ENCODE results near the gene ZIC1.

ZIC1 gene

DNA sequence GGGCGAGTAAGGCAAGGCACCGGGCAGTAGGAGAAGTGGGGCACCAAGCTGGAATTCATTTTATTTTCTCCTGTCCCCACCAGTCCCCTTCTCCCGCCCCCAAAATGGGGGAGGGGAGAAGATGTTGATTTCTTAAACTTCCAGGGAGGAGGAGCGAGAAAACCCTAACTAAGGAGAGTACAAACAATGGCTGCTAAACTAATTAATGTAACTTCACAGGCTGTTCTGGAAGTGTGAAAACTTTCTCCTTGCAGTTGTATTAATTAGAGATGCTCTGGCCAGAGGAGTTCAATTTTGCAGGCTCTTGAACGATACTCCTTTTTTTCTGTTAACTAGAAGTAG lies 14.3 kb upstream of the ZIC1 start:
- no peak overlapping the region for H3K4me3 ChIP-seq (ENCODE audit: control insufficient read depth, low read depth, low read length)
- no peak for DNase-seq (ENCODE audit: low read depth)
- TF ChIP-seq, protein P1, sequence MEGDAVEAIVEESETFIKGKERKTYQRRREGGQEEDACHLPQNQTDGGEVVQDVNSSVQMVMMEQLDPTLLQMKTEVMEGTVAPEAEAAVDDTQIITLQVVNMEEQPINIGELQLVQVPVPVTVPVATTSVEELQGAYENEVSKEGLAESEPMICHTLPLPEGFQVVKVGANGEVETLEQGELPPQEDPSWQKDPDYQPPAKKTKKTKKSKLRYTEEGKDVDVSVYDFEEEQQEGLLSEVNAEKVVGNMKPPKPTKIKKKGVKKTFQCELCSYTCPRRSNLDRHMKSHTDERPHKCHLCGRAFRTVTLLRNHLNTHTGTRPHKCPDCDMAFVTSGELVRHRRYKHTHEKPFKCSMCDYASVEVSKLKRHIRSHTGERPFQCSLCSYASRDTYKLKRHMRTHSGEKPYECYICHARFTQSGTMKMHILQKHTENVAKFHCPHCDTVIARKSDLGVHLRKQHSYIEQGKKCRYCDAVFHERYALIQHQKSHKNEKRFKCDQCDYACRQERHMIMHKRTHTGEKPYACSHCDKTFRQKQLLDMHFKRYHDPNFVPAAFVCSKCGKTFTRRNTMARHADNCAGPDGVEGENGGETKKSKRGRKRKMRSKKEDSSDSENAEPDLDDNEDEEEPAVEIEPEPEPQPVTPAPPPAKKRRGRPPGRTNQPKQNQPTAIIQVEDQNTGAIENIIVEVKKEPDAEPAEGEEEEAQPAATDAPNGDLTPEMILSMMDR (conservative IDR thresholded peaks at IDR 0.05; ENCODE audit: control insufficient read depth, insufficient read depth, low read depth, low read length) = no peak

DNA sequence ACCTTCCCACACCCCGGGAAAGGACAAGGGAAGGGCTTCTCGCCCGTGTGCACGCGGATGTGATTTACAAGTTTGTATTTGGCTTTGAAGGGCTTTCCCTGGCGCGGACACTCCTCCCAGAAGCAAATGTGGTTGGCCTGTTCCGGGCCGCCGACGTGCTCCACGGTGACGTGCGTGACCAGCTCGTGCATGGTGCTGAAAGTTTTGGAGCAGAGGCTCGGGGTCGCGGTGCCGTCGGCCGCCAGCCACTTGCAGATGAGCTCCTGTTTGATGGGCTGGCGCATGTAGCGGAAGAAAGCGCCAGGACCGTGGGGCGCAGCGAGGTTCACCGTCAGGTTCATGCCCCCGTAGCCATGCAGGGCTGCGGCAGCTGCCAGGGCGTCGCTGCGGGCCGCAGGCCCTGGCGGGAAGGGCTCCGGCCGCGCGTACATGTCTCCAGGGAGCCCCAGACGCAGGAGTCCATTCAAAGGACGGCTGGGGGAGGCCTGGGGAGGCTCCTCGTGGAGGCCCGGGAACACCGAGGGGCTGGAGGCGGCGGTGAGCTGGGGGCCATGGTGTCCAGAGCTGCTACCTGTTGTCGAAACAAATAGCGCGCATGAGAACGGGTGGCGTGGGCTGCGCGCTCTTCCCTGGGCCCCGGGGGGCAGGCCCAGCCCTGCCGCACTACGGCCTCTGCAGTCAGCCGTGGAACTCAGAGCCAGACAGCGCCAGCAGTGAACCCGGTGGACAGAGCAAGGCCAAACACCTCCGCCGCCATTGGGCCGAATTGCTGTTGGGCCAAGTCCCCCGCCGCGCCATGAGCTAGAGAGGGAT lies 13.1 kb upstream of the ZIC1 start:
- DNase-seq (ENCODE audit: low read depth) = no peak
- TF ChIP-seq, protein P1 (conservative IDR thresholded peaks at IDR 0.05; ENCODE audit: control insufficient read depth, insufficient read depth, low read depth, low read length) = no peak
- no peak overlapping the region for H3K4me3 ChIP-seq (ENCODE audit: control insufficient read depth, low read depth, low read length)

DNA sequence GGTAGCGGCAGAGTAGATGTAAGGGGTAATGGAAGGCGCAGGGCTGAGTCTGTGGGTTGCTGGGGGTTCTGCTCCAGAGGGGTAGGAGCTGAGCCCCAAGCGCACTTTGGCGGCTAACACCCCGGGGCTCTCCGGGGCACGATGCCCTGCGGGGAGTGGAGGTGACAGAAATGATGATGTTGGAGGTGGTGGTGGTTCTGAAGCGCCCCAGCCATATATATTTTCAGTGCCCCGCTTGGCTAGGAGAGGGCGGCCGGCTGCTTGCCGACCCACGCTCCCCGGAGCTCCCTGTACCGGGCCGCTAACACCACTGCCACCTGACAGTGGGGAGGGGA lies 12.5 kb upstream of the ZIC1 start:
- no peak for DNase-seq (ENCODE audit: low read depth)
- no peak overlapping the region for H3K4me3 ChIP-seq (ENCODE audit: control insufficient read depth, low read depth, low read length)
- TF ChIP-seq, protein P1 (conservative IDR thresholded peaks at IDR 0.05; ENCODE audit: control insufficient read depth, insufficient read depth, low read depth, low read length) = no peak

DNA sequence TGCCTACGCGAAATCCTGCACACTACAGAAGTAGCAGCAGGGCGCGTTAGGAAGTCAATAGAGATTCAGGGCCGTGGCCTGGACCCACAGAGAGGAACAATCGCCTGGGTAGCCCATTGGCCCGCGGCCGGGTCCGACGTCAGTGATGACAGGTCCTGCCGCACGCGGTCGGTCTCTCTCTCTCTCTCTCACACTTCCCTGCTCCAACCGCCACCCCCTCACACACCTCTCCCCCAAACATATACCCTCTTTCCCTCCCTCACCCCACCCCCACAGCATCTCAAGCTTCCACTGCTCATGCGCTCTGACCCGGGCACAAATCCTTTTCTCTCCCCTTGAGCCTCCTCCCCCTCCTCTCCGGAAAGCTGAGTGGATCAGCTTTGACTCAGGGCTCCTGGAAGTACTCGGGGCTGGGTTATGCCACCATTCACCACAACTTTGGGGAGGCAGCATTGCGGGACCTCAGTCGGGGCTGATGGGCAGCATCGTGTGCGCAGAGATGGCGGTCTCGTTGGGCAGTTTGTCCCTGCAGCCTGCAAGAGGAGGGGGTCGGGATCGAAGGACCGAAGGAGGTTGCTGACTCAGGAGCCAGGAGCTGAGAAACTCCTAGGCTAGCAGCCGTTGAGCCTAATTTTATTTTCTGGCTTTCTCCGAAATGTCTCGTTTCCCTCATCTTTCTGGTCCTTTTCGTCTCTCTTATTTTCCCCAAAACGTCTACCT lies 11.8 kb upstream of the ZIC1 start:
- peak; percentile 19 for DNase-seq (ENCODE audit: low read depth)
- no peak overlapping the region for H3K4me3 ChIP-seq (ENCODE audit: control insufficient read depth, low read depth, low read length)
- TF ChIP-seq, protein P1 (conservative IDR thresholded peaks at IDR 0.05; ENCODE audit: control insufficient read depth, insufficient read depth, low read depth, low read length) = no peak

DNA sequence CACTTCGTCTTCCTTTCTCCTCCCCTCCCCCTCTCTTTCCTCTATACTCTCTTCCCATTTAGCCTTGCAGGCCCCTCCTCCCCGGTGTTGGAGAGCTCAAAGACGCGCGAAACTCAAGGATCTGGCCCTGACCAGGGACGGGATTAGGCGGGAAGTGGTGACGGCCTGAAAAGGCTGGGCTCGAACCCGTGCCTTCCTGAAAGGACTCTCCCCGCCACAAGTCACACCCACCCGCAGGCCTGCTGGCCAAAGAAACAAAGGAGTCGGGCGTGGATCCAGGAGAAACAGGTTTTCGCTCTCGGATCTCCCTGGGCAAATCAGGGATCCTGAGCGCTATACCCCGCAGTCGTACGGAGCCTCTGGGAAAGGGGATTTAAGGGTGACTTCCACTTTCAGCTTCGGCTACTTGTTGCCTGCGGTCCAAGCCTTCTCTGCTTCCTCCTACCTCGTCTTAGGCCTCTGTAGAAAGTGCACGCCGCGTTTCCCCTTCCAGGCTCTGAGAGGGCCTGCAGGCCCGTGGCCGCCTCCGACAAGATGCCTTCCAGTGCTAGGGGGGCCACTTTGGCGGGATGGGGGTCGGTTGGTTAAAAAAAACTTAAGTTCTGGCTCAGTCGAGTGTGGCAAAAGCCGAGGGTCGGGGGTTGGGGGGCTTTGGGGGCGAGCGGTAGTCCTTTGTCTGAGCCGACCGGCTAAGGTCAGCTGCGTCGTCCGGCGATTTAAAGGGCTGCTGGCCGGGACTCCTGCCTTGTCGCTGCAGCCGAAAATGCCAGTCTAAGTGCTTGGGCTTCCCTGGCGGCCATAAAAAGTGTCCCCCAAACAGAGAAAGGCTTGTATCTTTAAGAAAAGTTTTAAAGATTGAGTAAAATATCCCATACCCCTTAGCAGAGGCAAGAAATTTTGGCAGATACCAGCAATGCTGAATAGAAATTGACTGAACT lies 11.0 kb upstream of the ZIC1 start:
- H3K4me3 ChIP-seq (ENCODE audit: control insufficient read depth, low read depth, low read length) = no peak overlapping the region
- DNase-seq (ENCODE audit: low read depth) = no peak
- TF ChIP-seq, protein P1 (conservative IDR thresholded peaks at IDR 0.05; ENCODE audit: control insufficient read depth, insufficient read depth, low read depth, low read length) = no peak

DNA sequence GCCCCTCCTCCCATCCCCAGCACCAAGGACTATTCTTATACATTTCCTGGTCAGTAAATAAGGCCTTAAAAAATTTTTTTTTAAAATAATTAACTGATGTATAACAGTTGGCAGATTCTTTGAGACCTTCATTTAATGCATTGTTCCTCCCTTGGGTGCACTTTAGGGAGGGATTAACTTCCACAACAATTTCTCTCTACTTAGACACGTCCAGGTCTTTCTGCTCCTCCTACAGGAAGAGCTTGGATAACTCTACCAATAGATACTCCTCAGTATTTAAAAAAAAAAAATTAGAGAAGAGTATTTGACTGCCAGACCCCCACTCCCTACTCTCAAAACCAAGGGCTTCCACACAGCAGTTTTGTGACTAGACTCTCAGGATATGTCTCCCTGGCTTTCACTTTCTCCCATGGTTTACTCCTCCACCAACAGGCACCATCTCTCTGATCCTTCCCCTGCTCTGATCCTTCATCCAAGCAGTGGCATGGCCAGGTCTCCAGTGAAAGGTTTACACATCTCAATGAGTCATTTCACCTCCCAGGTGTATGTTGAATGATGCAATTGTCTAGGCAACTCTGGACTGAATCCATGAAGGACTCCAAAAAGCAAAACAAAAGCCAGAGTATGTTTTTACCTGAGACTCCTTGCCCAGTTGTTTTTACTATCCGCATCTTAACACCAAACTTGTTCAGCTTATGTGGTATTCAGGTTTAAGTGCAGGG lies 10.2 kb upstream of the ZIC1 start:
- H3K4me3 ChIP-seq (ENCODE audit: control insufficient read depth, low read depth, low read length) = no peak overlapping the region
- no peak for DNase-seq (ENCODE audit: low read depth)
- TF ChIP-seq, protein P1 (conservative IDR thresholded peaks at IDR 0.05; ENCODE audit: control insufficient read depth, insufficient read depth, low read depth, low read length) = no peak

Measured in fibroblast of mammary gland (primary cell).